Measurements from ENCODE around the gene NTM.
A peak's percentile ranks its signal among the peaks of the same experiment; 100 is the strongest.

The NTM gene

GRCh38 chr11:131656179-131656838 is 285.9 kb downstream of the NTM start:
- DNase-seq, result no peak

GRCh38 chr11:131656839-131657211 is 286.4 kb downstream of the NTM start:
- DNase-seq, result no peak

GRCh38 chr11:131658414-131658813 is 288.0 kb downstream of the NTM start:
- no peak for DNase-seq

- DNase-seq, result no peak
These were observed 288.5 kb downstream of the NTM start for GRCh38 chr11:131658952-131659351.

GRCh38 chr11:131659931-131660330 is 289.5 kb downstream of the NTM start:
- no peak for DNase-seq

- no peak for DNase-seq
These were observed 290.7 kb downstream of the NTM start for GRCh38 chr11:131661132-131661531.

- DNase-seq, result no peak
These were observed 292.0 kb downstream of the NTM start for GRCh38 chr11:131662317-131662972.

- no peak for DNase-seq
These were observed 292.6 kb downstream of the NTM start for GRCh38 chr11:131662993-131663392.

GRCh38 chr11:131663405-131664200 is 293.2 kb downstream of the NTM start:
- no peak for DNase-seq

GRCh38 chr11:131664293-131664692 is 293.9 kb downstream of the NTM start:
- no peak for DNase-seq

GRCh38 chr11:131664816-131665215 is 294.4 kb downstream of the NTM start:
- DNase-seq, result no peak

- no peak for DNase-seq
These were observed 295.0 kb downstream of the NTM start for GRCh38 chr11:131665344-131665968.

- DNase-seq, result no peak
These were observed 295.6 kb downstream of the NTM start for GRCh38 chr11:131666006-131666405.

GRCh38 chr11:131666617-131667016 is 296.2 kb downstream of the NTM start:
- no peak for DNase-seq

- no peak for DNase-seq
These were observed 297.2 kb downstream of the NTM start for GRCh38 chr11:131667566-131667965.

- DNase-seq, result no peak
These were observed 298.3 kb downstream of the NTM start for GRCh38 chr11:131668500-131669400.

- DNase-seq, result no peak
These were observed 299.0 kb downstream of the NTM start for GRCh38 chr11:131669401-131669780.

- DNase-seq, result no peak
These were observed 300.5 kb downstream of the NTM start for GRCh38 chr11:131670876-131671275.

GRCh38 chr11:131671320-131671719 is 300.9 kb downstream of the NTM start:
- no peak for DNase-seq

- DNase-seq, result no peak
These were observed 301.3 kb downstream of the NTM start for GRCh38 chr11:131671734-131672133.

- DNase-seq, result no peak
These were observed 301.8 kb downstream of the NTM start for GRCh38 chr11:131672191-131672590.

GRCh38 chr11:131674051-131674755 is 303.8 kb downstream of the NTM start:
- DNase-seq, result peak; percentile 85

All from left hindlimb (tissue), 1 donor.